Sigmoid colon (tissue), 7 donors: ENCODE measurements around the gene SOX15. TPM values are rescaled to one million over a fixed set of nuclear protein-coding genes. Genes with fewer than 3 reads are reported as not detected.

Experiments used
- DNase-seq: peaks from one replicate; pipeline ENCODE4 v3.0.0-alpha.2; 2019
- H3K27ac ChIP-seq, 4 donors: fragments of 200-600 bp; sonication (generic); one replicate each; pipeline ENCODE4 v1.5.1; 2016 to 2019; ENCODE audit warnings: mild to moderate bottlenecking in 1 of 4
- H3K27me3 ChIP-seq, 3 donors: fragments of 200-600 bp; sonication (generic); one replicate each; pipeline ENCODE4 v1.5.1; 2019; ENCODE audit warnings: mild to moderate bottlenecking in 1 of 3
- H3K36me3 ChIP-seq, 4 donors: fragments of 200-600 bp; sonication (generic); one replicate each; pipeline ENCODE4 v1.5.1; 2016 to 2019
- H3K4me1 ChIP-seq, 4 donors: fragments of 200-600 bp; sonication (generic); one replicate each; pipeline ENCODE4 v1.5.1; 2017 to 2019
- H3K4me3 ChIP-seq, 4 donors: fragments of 200-600 bp; sonication (generic); one replicate each; pipeline ENCODE4 v1.5.1; 2017 to 2019; ENCODE audit warnings: mild to moderate bottlenecking in 2 of 4, moderate library complexity in 1 of 4
- H3K9me3 ChIP-seq, 4 donors: fragments of 200-600 bp in 3 of 4; sonication (generic) in 3 of 4; one replicate each; pipeline versions ENCODE4 v1.5.1 to v1.6.1; 2013 to 2019
- CTCF ChIP-seq, 4 experiments: fragments of 450-650 bp in 3 of 4; fragments of 200-600 bp in 1 of 4; IDR thresholded peaks; one replicate each; pipeline ENCODE4 v1.5.1; 2016 to 2019; ENCODE audit warnings: antibody characterized with exemption in 4 of 4, mild to moderate bottlenecking in 3 of 4, moderate library complexity in 2 of 4
- EP300 ChIP-seq, 4 donors: sonication (generic); formaldehyde crosslinking; IDR thresholded peaks; one replicate each; pipeline ENCODE4 v1.6.1; 2017; ENCODE audit warnings: antibody characterized with exemption in 4 of 4
- POLR2A ChIP-seq, 2 donors: fragments of 450-650 bp; IDR thresholded peaks; one replicate each; pipeline ENCODE4 v1.6.1; 2016; ENCODE audit warnings: antibody characterized with exemption in 2 of 2, mild to moderate bottlenecking in 2 of 2, moderate library complexity in 2 of 2
- POLR2AphosphoS5 ChIP-seq, 4 donors: sonication (generic); formaldehyde crosslinking; IDR thresholded peaks; one replicate each; pipeline ENCODE4 v1.6.1; 2017; ENCODE audit warnings: antibody characterized with exemption in 4 of 4
- WGBS, 2 donors: extraction: QIAGEN DNeasy Blood & Tissue Kit; methylation state at CpG; one replicate each; pipeline ENCODE4 v1.1.7; 2013; 5-methylcytosine and 5-hydroxymethylcytosine counted together
- intact Hi-C: fragments of 100-400 bp; cut with DNase I; formaldehyde crosslinking; loops from one replicate; pipeline ENCODE4 v1.15.1; 2023
- polyA plus RNA-seq, 3 donors: library from polyadenylated mRNA; stranded (reverse); fragments of 200-250 nt; gene quantifications; one replicate each; pipeline ENCODE4 v1.2.3, GENCODE V29; 2013
- total RNA-seq, 4 donors: library from RNA; depleted of rRNA; stranded (reverse); fragments of >200 nt; gene quantifications; one replicate each; pipeline ENCODE4 v1.1.0, GENCODE V29; 2016
- donor health status: healthy with polysubstance abuse.
- donor health status: Bipolar disorder and iron deficiency.
- donor health status: healthy.

SOX15 gene
- total and polyA plus RNA-seq, 7 donors = 1.2 to 15.3 (median 4.8) TPM; not detected in 1

GRCh38 chr17:7575481-7575883 is 14.4 kb downstream of the SOX15 start:
- Histone ChIP-seq H3K27ac (peak overlapping the region in 2 of 4 donors; percentile 97), H3K36me3 (peaks cover 50 to 64% (median 57%) of the 10 kb centered on the region in 4 donors), H3K27me3 (no peaks in the 10 kb centered on the region), H3K4me1 (peaks cover 0 to 50% (median 46%) of the 10 kb centered on the region in 4 donors), H3K4me3 (no peak overlapping the region), H3K9me3 (no peaks in the 10 kb centered on the region)
- intact Hi-C loops = no loop called here
- 61 to 63% methylated on average over 1 of the region's 1 CpG for WGBS, 2 donors
- no peak for TF ChIP-seq POLR2AphosphoS5 (IDR thresholded peaks at IDR 0.05)
- TF ChIP-seq CTCF (IDR thresholded peaks at IDR 0.05) = no peak
- TF ChIP-seq POLR2A (IDR thresholded peaks at IDR 0.05) = no peak
- no peak for TF ChIP-seq EP300 (IDR thresholded peaks at IDR 0.05)
- no peak for DNase-seq

- DNase-seq = no peak
- intact Hi-C loops = loop anchor here (5.0 kb wide), 1 partner anchor 267 kb away; the partner anchor contains the start of gene EIF5A
- Histone ChIP-seq H3K4me1 (peaks cover 0 to 42% (median 39%) of the 10 kb centered on the region in 4 donors), H3K27ac (peak overlapping the region; percentile 97 to 100 (median 98)), H3K36me3 (peaks cover 56 to 75% (median 62%) of the 10 kb centered on the region in 4 donors), H3K9me3 (no peaks in the 10 kb centered on the region), H3K4me3 (peak overlapping the region; percentile 80 to 100 (median 89)), H3K27me3 (no peaks in the 10 kb centered on the region)
- TF ChIP-seq CTCF (IDR thresholded peaks at IDR 0.05) = no peak
- TF ChIP-seq EP300 (IDR thresholded peaks at IDR 0.05) = no peak
- no peak for TF ChIP-seq POLR2A (IDR thresholded peaks at IDR 0.05)
- TF ChIP-seq POLR2AphosphoS5 (IDR thresholded peaks at IDR 0.05) = no peak
- WGBS, 2 donors = 21 to 34% methylated on average over 15 of the region's 15 CpGs
These were observed 15.5 kb downstream of the SOX15 start for GRCh38 chr17:7574176-7574953.

- peak; percentile 97 for DNase-seq
- peaks cover 50 to 75% (median 59%) of the 10 kb centered on the region in 4 donors for H3K36me3 ChIP-seq
These were observed 16.4 kb downstream of the SOX15 start for GRCh38 chr17:7573324-7574080.

More at GRCh38 chr17:7573324-7574080, 16.4 kb downstream of the SOX15 start:
- H3K4me1 ChIP-seq = peaks cover 0 to 36% (median 34%) of the 10 kb centered on the region in 4 donors
- intact Hi-C loops = loop anchor here (2.0 to 5.0 kb wide), 2 partner anchors 91 to 266 kb away; partner anchors contain the start of gene EIF5A
- WGBS, 2 donors = 0 to 1% methylated on average over 71 of the region's 71 CpGs
- H3K27ac ChIP-seq = peak overlapping the region; percentile 97 to 100 (median 98)
- H3K27me3 ChIP-seq = no peaks in the 10 kb centered on the region
- no peak for TF ChIP-seq CTCF (IDR thresholded peaks at IDR 0.05)
- TF ChIP-seq EP300 (IDR thresholded peaks at IDR 0.05) = peak in 2 of 4 donors; percentile 18 to 73
- peak; percentile 74 to 96 (median 82) for TF ChIP-seq POLR2AphosphoS5 (IDR thresholded peaks at IDR 0.05)
- TF ChIP-seq POLR2A (IDR thresholded peaks at IDR 0.05) = peak in 1 of 2 donors; percentile 39
- no peaks in the 10 kb centered on the region for H3K9me3 ChIP-seq
- H3K4me3 ChIP-seq = peak overlapping the region; percentile 80 to 100 (median 89)
